HepG2 (cell line): ENCODE results near the gene GLRB. TPM values are rescaled to one million over a fixed set of nuclear protein-coding genes. Genes with fewer than 3 reads are reported as not detected.

Source experiments
- GABPA ChIP-seq, 2 experiments: IDR thresholded peaks; 2 replicates each; pipeline ENCODE4 v1.6.1; 2011 to 2016; ENCODE audit warnings: low read depth in 2 of 2, low read length in 1 of 2, missing biosample characterization in 1 of 2, missing genetic modification characterization in 1 of 2
- MBD4 ChIP-seq: IDR thresholded peaks from 2 replicates; pipeline ENCODE4 v1.6.1; 2012; ENCODE audit warnings: low read length, inconsistent platforms, borderline replicate concordance
- PHF21A ChIP-seq: sonication (generic); formaldehyde crosslinking; IDR thresholded peaks from 2 replicates; pipeline ENCODE4 v1.5.0; 2020; ENCODE audit warnings: mild to moderate bottlenecking, missing genetic modification reagents
- ZNF329 ChIP-seq: sonication (generic); formaldehyde crosslinking; IDR thresholded peaks from 2 replicates; pipeline ENCODE4 v1.9.0; 2021; ENCODE audit warnings: low read depth, mild to moderate bottlenecking, missing genetic modification reagents
- ZNF501 ChIP-seq: sonication (generic); formaldehyde crosslinking; IDR thresholded peaks from 2 replicates; pipeline ENCODE4 v1.5.1; 2020; ENCODE audit warnings: mild to moderate bottlenecking, moderate library complexity, missing genetic modification reagents
- polyA plus RNA-seq, 8 experiments: library from polyadenylated mRNA; depleted of rRNA in 3 of 8; stranded (reverse) in 7 of 8; unstranded in 1 of 8; fragments of >200 nt; fragmentation: Illumina TruSeq in 4 of 8; extraction: Trizol in 4 of 8; gene quantifications; 2 replicates each; pipeline versions ENCODE4 v1.2.1 to v1.2.3, GENCODE V29; 2011 to 2016; ENCODE audit warnings: low read depth in 4 of 8, missing spikeins in 1 of 8, mixed read lengths in 1 of 8; ENCODE audit not compliant: insufficient read depth in 1 of 8
- total RNA-seq, 5 experiments: library from RNA; depleted of rRNA; stranded (reverse); fragments of >200 nt; fragmentation: Illumina TruSeq; extraction: Trizol; gene quantifications; 2 replicates each; pipeline ENCODE4 v1.2.3, GENCODE V29; 2016; ENCODE audit warnings: low read depth in 1 of 5
- TF ChIP-seq, protein P1 (sequence below): sonication (generic); formaldehyde crosslinking; IDR thresholded peaks from 2 replicates; pipeline ENCODE4 v1.4.0; 2020; ENCODE audit warnings: missing genetic modification reagents, borderline replicate concordance
- TF ChIP-seq, protein P2 (sequence below): sonication (generic); formaldehyde crosslinking; IDR thresholded peaks from 2 replicates; pipeline ENCODE4 v1.9.0; 2021; ENCODE audit warnings: missing genetic modification reagents, borderline replicate concordance
- TF ChIP-seq, protein P3 (sequence below): sonication (generic); formaldehyde crosslinking; conservative IDR thresholded peaks from 2 replicates; pipeline ENCODE4 v1.8.0; 2022; ENCODE audit warnings: missing genetic modification reagents
- TF ChIP-seq, protein P4 (sequence below): IDR thresholded peaks from 2 replicates; pipeline ENCODE4 v1.6.1; 2012; ENCODE audit warnings: inconsistent platforms
- TF ChIP-seq, protein P5 (sequence below), 2 experiments: sonication (generic) in 1 of 2; formaldehyde crosslinking in 1 of 2; IDR thresholded peaks; 2 replicates each; pipeline versions ENCODE4 v1.6.1 to v1.9.0; 2014 to 2022; ENCODE audit warnings: antibody characterized with exemption in 1 of 2, borderline replicate concordance in 1 of 2, inconsistent platforms in 1 of 2, low read depth in 1 of 2, missing genetic modification reagents in 1 of 2

Gene GLRB
- total and polyA plus RNA-seq, 2 of the 13 experiments (the other 11 are each of a cell fraction or from before 2014, with no cell fraction given), result 0.17 to 0.24 TPM

DNA sequence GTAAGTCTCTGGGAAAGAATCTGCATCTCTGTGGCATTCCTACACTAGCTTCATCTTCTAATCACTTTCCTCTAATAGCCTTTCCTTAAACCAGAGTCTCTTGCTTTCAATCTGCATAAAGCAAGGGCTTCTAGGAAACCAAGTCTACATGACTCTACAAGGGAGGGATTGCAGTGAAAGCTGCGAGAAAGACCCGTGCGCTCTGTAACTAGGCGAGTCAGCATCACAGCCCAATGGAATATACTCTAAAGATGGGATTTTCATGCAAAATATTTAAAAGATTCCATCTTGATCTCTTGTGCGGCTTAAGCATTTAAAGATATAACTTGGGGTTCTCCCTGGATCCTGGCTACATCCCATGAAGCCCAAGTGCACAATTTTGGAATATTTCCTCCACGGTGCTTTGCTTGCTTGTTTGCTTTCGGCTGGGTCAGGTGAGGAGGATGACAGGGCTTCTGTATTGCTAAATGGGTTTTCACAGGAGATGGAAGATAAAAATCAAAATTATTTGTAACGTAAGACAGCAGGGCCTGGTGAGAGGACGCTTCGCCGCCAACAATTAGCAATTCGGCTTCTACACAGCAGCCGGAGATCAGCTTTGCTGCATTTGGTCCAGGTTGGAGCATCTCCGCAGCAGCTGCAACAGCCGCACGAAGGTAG, 143.9 kb downstream of the GLRB start (continued):
- TF ChIP-seq, protein P1, sequence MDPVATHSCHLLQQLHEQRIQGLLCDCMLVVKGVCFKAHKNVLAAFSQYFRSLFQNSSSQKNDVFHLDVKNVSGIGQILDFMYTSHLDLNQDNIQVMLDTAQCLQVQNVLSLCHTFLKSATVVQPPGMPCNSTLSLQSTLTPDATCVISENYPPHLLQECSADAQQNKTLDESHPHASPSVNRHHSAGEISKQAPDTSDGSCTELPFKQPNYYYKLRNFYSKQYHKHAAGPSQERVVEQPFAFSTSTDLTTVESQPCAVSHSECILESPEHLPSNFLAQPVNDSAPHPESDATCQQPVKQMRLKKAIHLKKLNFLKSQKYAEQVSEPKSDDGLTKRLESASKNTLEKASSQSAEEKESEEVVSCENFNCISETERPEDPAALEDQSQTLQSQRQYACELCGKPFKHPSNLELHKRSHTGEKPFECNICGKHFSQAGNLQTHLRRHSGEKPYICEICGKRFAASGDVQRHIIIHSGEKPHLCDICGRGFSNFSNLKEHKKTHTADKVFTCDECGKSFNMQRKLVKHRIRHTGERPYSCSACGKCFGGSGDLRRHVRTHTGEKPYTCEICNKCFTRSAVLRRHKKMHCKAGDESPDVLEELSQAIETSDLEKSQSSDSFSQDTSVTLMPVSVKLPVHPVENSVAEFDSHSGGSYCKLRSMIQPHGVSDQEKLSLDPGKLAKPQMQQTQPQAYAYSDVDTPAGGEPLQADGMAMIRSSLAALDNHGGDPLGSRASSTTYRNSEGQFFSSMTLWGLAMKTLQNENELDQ (CRISPR knock-in tag), result no peak
- TF ChIP-seq ZNF329 (no peak), MBD4 (no peak), PHF21A (CRISPR knock-in tag) (no peak), ZNF501 (CRISPR knock-in tag) (0 out of 2 replicates have a peak, but pooled peaks have one; percentile 17), GABPA (IDR thresholded peaks at IDR 0.05; ENCODE audit: low read depth, low read length) (no peak), GABPA (CRISPR knock-in tag; IDR thresholded peaks at IDR 0.05; ENCODE audit: low read depth) (no peak)
- TF ChIP-seq, protein P2, sequence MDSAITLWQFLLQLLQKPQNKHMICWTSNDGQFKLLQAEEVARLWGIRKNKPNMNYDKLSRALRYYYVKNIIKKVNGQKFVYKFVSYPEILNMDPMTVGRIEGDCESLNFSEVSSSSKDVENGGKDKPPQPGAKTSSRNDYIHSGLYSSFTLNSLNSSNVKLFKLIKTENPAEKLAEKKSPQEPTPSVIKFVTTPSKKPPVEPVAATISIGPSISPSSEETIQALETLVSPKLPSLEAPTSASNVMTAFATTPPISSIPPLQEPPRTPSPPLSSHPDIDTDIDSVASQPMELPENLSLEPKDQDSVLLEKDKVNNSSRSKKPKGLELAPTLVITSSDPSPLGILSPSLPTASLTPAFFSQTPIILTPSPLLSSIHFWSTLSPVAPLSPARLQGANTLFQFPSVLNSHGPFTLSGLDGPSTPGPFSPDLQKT (CRISPR knock-in tag), result no peak
- TF ChIP-seq, protein P3, sequence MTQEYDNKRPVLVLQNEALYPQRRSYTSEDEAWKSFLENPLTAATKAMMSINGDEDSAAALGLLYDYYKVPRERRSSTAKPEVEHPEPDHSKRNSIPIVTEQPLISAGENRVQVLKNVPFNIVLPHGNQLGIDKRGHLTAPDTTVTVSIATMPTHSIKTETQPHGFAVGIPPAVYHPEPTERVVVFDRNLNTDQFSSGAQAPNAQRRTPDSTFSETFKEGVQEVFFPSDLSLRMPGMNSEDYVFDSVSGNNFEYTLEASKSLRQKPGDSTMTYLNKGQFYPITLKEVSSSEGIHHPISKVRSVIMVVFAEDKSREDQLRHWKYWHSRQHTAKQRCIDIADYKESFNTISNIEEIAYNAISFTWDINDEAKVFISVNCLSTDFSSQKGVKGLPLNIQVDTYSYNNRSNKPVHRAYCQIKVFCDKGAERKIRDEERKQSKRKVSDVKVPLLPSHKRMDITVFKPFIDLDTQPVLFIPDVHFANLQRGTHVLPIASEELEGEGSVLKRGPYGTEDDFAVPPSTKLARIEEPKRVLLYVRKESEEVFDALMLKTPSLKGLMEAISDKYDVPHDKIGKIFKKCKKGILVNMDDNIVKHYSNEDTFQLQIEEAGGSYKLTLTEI (CRISPR knock-in tag), result no peak
- TF ChIP-seq, protein P4, sequence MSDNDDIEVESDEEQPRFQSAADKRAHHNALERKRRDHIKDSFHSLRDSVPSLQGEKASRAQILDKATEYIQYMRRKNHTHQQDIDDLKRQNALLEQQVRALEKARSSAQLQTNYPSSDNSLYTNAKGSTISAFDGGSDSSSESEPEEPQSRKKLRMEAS, result no peak
- TF ChIP-seq, protein P5, sequence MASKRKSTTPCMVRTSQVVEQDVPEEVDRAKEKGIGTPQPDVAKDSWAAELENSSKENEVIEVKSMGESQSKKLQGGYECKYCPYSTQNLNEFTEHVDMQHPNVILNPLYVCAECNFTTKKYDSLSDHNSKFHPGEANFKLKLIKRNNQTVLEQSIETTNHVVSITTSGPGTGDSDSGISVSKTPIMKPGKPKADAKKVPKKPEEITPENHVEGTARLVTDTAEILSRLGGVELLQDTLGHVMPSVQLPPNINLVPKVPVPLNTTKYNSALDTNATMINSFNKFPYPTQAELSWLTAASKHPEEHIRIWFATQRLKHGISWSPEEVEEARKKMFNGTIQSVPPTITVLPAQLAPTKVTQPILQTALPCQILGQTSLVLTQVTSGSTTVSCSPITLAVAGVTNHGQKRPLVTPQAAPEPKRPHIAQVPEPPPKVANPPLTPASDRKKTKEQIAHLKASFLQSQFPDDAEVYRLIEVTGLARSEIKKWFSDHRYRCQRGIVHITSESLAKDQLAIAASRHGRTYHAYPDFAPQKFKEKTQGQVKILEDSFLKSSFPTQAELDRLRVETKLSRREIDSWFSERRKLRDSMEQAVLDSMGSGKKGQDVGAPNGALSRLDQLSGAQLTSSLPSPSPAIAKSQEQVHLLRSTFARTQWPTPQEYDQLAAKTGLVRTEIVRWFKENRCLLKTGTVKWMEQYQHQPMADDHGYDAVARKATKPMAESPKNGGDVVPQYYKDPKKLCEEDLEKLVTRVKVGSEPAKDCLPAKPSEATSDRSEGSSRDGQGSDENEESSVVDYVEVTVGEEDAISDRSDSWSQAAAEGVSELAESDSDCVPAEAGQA (IDR thresholded peaks at IDR 0.05; ENCODE audit: low read depth), result no peak
- TF ChIP-seq, protein P5 (CRISPR knock-in tag; IDR thresholded peaks at IDR 0.05; ENCODE audit: borderline replicate concordance), result no peak
